ENCODE measurements around the gene STMN3. TPM values are rescaled to one million over a fixed set of nuclear protein-coding genes. Genes with fewer than 3 reads are reported as not detected.
A peak's percentile ranks its signal among the peaks of the same experiment; 100 is the strongest.

Gene STMN3
- total RNA-seq, 1 donor from 2014 or later = 5.5 TPM

GRCh38 chr20:63627129-63627750 is 26.0 kb downstream of the STMN3 start:
- peak overlapping the region; percentile 98 for H3K27ac Mint-ChIP-seq
- H3K9me3 Mint-ChIP-seq = no peaks in the 10 kb centered on the region
- H3K4me1 Mint-ChIP-seq (ENCODE audit: low read depth) = peaks cover 23% of the 10 kb centered on the region
- no peaks in the 10 kb centered on the region for H3K27me3 Mint-ChIP-seq (ENCODE audit: insufficient read depth)
- peak overlapping the region; percentile 100 for H3K4me3 Mint-ChIP-seq
- intact Hi-C loops (cut with micrococcal nuclease) = loop anchor here (1.0 to 5.0 kb wide), 9 partner anchors 8 to 436 kb away; partner anchors contain the start of genes PPDPF, TCEA2, TPD52L2 and UCKL1
- DNase-seq (ENCODE audit: low spot score) = peak; percentile 95
- H3K36me3 Mint-ChIP-seq (ENCODE audit: low read depth) = peaks cover 19% of the 10 kb centered on the region

GRCh38 chr20:63626424-63627128 is 26.6 kb downstream of the STMN3 start, which contains the start of gene GMEB2:
GMEB2 (minus strand) TSS chr20:63627101; CDS start chr20:63619397, 7,704 bp downstream.
- H3K4me1 Mint-ChIP-seq (ENCODE audit: low read depth) = peaks cover 23% of the 10 kb centered on the region

GRCh38 chr20:63625771-63626423 is 27.3 kb downstream of the STMN3 start:
- peak overlapping the region; percentile 74 for H3K27ac Mint-ChIP-seq
- H3K4me3 Mint-ChIP-seq = peak overlapping the region; percentile 85
- H3K27me3 Mint-ChIP-seq (ENCODE audit: insufficient read depth) = no peaks in the 10 kb centered on the region
- intact Hi-C loops (cut with micrococcal nuclease) = loop anchor here (2.0 to 5.0 kb wide), 7 partner anchors 15 to 437 kb away; partner anchors contain the start of genes PPDPF, TCEA2, TPD52L2 and UCKL1
- H3K36me3 Mint-ChIP-seq (ENCODE audit: low read depth) = peaks cover 19% of the 10 kb centered on the region
- peaks cover 26% of the 10 kb centered on the region for H3K4me1 Mint-ChIP-seq (ENCODE audit: low read depth)
- H3K9me3 Mint-ChIP-seq = no peaks in the 10 kb centered on the region
- DNase-seq (ENCODE audit: low spot score) = no peak

More at GRCh38 chr20:63626424-63627128, 26.6 kb downstream of the STMN3 start, which contains the start of gene GMEB2:
- Mint-ChIP-seq H3K27me3 (ENCODE audit: insufficient read depth) (no peaks in the 10 kb centered on the region), H3K4me3 (peak within 1 kb of the TSS; percentile 100), H3K36me3 (ENCODE audit: low read depth) (peaks cover 19% of the 10 kb centered on the region), H3K27ac (peak within 1 kb of the TSS; percentile 98), H3K9me3 (no peaks in the 10 kb centered on the region)
- peak; percentile 64 for DNase-seq (ENCODE audit: low spot score)
- intact Hi-C loops (cut with micrococcal nuclease) = loop anchor here (1.0 to 5.0 kb wide), 9 partner anchors 9 to 436 kb away; partner anchors contain the start of genes PPDPF, TCEA2, TPD52L2 and UCKL1

- H3K4me3 Mint-ChIP-seq = peak overlapping the region; percentile 26
- H3K4me1 Mint-ChIP-seq (ENCODE audit: low read depth) = peaks cover 29% of the 10 kb centered on the region
- peaks cover 15% of the 10 kb centered on the region for H3K36me3 Mint-ChIP-seq (ENCODE audit: low read depth)
- H3K27ac Mint-ChIP-seq = no peak overlapping the region
- no peak for DNase-seq (ENCODE audit: low spot score)
- no peaks in the 10 kb centered on the region for H3K27me3 Mint-ChIP-seq (ENCODE audit: insufficient read depth)
- H3K9me3 Mint-ChIP-seq = no peaks in the 10 kb centered on the region
- intact Hi-C loops (cut with micrococcal nuclease) = no loop called here
These were observed 28.7 kb downstream of the STMN3 start for GRCh38 chr20:63624486-63624885.

GRCh38 chr20:63622732-63623131 is 30.5 kb downstream of the STMN3 start:
- intact Hi-C loops (cut with micrococcal nuclease) = no loop called here
- H3K27ac Mint-ChIP-seq = no peak overlapping the region

GRCh38 chr20:63622096-63622495 is 31.1 kb downstream of the STMN3 start:
- Mint-ChIP-seq H3K36me3 (ENCODE audit: low read depth) (peaks cover 12% of the 10 kb centered on the region), H3K27me3 (ENCODE audit: insufficient read depth) (no peaks in the 10 kb centered on the region), H3K9me3 (no peaks in the 10 kb centered on the region), H3K27ac (no peak overlapping the region), H3K4me3 (no peak overlapping the region), H3K4me1 (ENCODE audit: low read depth) (peaks cover 18% of the 10 kb centered on the region)
- no peak for DNase-seq (ENCODE audit: low spot score)
- intact Hi-C loops (cut with micrococcal nuclease) = no loop called here

More at GRCh38 chr20:63622732-63623131, 30.5 kb downstream of the STMN3 start:
- no peak for DNase-seq (ENCODE audit: low spot score)
- H3K36me3 Mint-ChIP-seq (ENCODE audit: low read depth) = peaks cover 10% of the 10 kb centered on the region
- H3K27me3 Mint-ChIP-seq (ENCODE audit: insufficient read depth) = no peaks in the 10 kb centered on the region
- no peaks in the 10 kb centered on the region for H3K9me3 Mint-ChIP-seq
- H3K4me1 Mint-ChIP-seq (ENCODE audit: low read depth) = peaks cover 18% of the 10 kb centered on the region
- no peak overlapping the region for H3K4me3 Mint-ChIP-seq

GRCh38 chr20:63620991-63621390 is 32.2 kb downstream of the STMN3 start:
- DNase-seq (ENCODE audit: low spot score) = no peak
- H3K4me3 Mint-ChIP-seq = no peak overlapping the region
- peak overlapping the region; percentile 44 for H3K27ac Mint-ChIP-seq
- no peaks in the 10 kb centered on the region for H3K9me3 Mint-ChIP-seq
- peaks cover 18% of the 10 kb centered on the region for H3K4me1 Mint-ChIP-seq (ENCODE audit: low read depth)
- intact Hi-C loops (cut with micrococcal nuclease) = no loop called here
- H3K36me3 Mint-ChIP-seq (ENCODE audit: low read depth) = peaks cover 17% of the 10 kb centered on the region
- no peaks in the 10 kb centered on the region for H3K27me3 Mint-ChIP-seq (ENCODE audit: insufficient read depth)

GRCh38 chr20:63619505-63619904 is 33.7 kb downstream of the STMN3 start:
- DNase-seq (ENCODE audit: low spot score) = no peak
- intact Hi-C loops (cut with micrococcal nuclease) = no loop called here
- no peaks in the 10 kb centered on the region for H3K27me3 Mint-ChIP-seq (ENCODE audit: insufficient read depth)
- no peaks in the 10 kb centered on the region for H3K9me3 Mint-ChIP-seq
- H3K27ac Mint-ChIP-seq = no peak overlapping the region
- H3K4me1 Mint-ChIP-seq (ENCODE audit: low read depth) = peaks cover 13% of the 10 kb centered on the region
- H3K4me3 Mint-ChIP-seq = no peak overlapping the region
- H3K36me3 Mint-ChIP-seq (ENCODE audit: low read depth) = peaks cover 25% of the 10 kb centered on the region

GRCh38 chr20:63619086-63619485 is 34.1 kb downstream of the STMN3 start:
- DNase-seq (ENCODE audit: low spot score) = no peak
- Mint-ChIP-seq H3K36me3 (ENCODE audit: low read depth) (peaks cover 27% of the 10 kb centered on the region), H3K4me1 (ENCODE audit: low read depth) (peaks cover 13% of the 10 kb centered on the region), H3K27ac (no peak overlapping the region), H3K4me3 (no peak overlapping the region), H3K27me3 (ENCODE audit: insufficient read depth) (no peaks in the 10 kb centered on the region), H3K9me3 (no peaks in the 10 kb centered on the region)
- intact Hi-C loops (cut with micrococcal nuclease) = no loop called here

GRCh38 chr20:63618291-63618980 is 34.8 kb downstream of the STMN3 start:
- no peak overlapping the region for H3K27ac Mint-ChIP-seq
- H3K9me3 Mint-ChIP-seq = no peaks in the 10 kb centered on the region
- H3K4me1 Mint-ChIP-seq (ENCODE audit: low read depth) = peaks cover 13% of the 10 kb centered on the region
- H3K36me3 Mint-ChIP-seq (ENCODE audit: low read depth) = peaks cover 29% of the 10 kb centered on the region
- intact Hi-C loops (cut with micrococcal nuclease) = no loop called here
- no peak for DNase-seq (ENCODE audit: low spot score)
- no peak overlapping the region for H3K4me3 Mint-ChIP-seq
- no peaks in the 10 kb centered on the region for H3K27me3 Mint-ChIP-seq (ENCODE audit: insufficient read depth)

- intact Hi-C loops (cut with micrococcal nuclease) = no loop called here
These were observed 35.4 kb downstream of the STMN3 start for GRCh38 chr20:63617876-63618265.

GRCh38 chr20:63617092-63617875 is 35.9 kb downstream of the STMN3 start:
- Mint-ChIP-seq H3K27me3 (ENCODE audit: insufficient read depth) (no peaks in the 10 kb centered on the region), H3K27ac (no peak overlapping the region), H3K9me3 (no peaks in the 10 kb centered on the region), H3K36me3 (ENCODE audit: low read depth) (peaks cover 30% of the 10 kb centered on the region), H3K4me3 (no peak overlapping the region), H3K4me1 (ENCODE audit: low read depth) (peaks cover 7% of the 10 kb centered on the region)
- no peak for DNase-seq (ENCODE audit: low spot score)
- intact Hi-C loops (cut with micrococcal nuclease) = no loop called here

More at GRCh38 chr20:63617876-63618265, 35.4 kb downstream of the STMN3 start:
- Mint-ChIP-seq H3K9me3 (no peaks in the 10 kb centered on the region), H3K27ac (no peak overlapping the region), H3K4me1 (ENCODE audit: low read depth) (peaks cover 13% of the 10 kb centered on the region), H3K36me3 (ENCODE audit: low read depth) (peaks cover 32% of the 10 kb centered on the region), H3K27me3 (ENCODE audit: insufficient read depth) (no peaks in the 10 kb centered on the region), H3K4me3 (no peak overlapping the region)
- DNase-seq (ENCODE audit: low spot score) = no peak

All from activated T-helper 1 cell treated with anti-CD3 and anti-CD28 coated beads, Interleukin-12 subunit alpha, Interleukin-12 subunit beta, Interleukin-2, Interleukin-4 antibody, amounts not matched to agents 30 ng/mL and 10 ng/mL and 1 ng/mL, durations not matched to agents 14 hours and 24 hours and 36 hours (primary cell).